B cell (primary cell): ENCODE measurements around the gene SMC1A. TPM values are rescaled to one million over a fixed set of nuclear protein-coding genes. Genes with fewer than 3 reads are reported as not detected.

Source experiments
- ATAC-seq: fragments of 200-7000 bp; cut with Tn5 transposase; one replicate; pipeline ENCODE4 v1.10.0; 2021; ENCODE audit warnings: low read depth, mild to moderate bottlenecking, moderate number of reproducible peaks, moderate library complexity
- CTCF ChIA-PET: fragments of 350-600 bp; sonication (Branson Sonifier 250); formaldehyde crosslinking; loops from one replicate; lab custom pipeline; 2021; ENCODE audit warnings: antibody characterized with exemption, inconsistent platforms; lab: Charles Lee
- POLR2A ChIA-PET: fragments of 350-600 bp; sonication (Branson Sonifier 250); formaldehyde crosslinking; loops from one replicate; lab custom pipeline; 2021; ENCODE audit warnings: antibody characterized with exemption; lab: Charles Lee
- DNase-seq: peaks from one replicate; pipeline ENCODE4 v3.0.0; 2013
- H2AFZ ChIP-seq: 2 replicates; pipeline ENCODE4 v1.6.1; 2012; ENCODE audit warnings: mild to moderate bottlenecking, low read depth, low read length; ENCODE audit not compliant: insufficient read depth, poor library complexity, severe bottlenecking
- H3K27ac ChIP-seq, 2 donors: 1 replicate in 1 of 2; 2 replicates in 1 of 2; pipeline ENCODE4 v1.5.1; 2012 to 2013; ENCODE audit warnings: low read length in 2 of 2, mild to moderate bottlenecking in 2 of 2, moderate library complexity in 1 of 2
- H3K27me3 ChIP-seq, 4 experiments: fragments of 200-600 bp in 1 of 4; sonication (generic) in 1 of 4; replicated peaks in 1 of 4; 1 replicate in 2 of 4; 2 replicates in 2 of 4; pipeline versions ENCODE4 v1.6.1 to v1.7.0; 2013 to 2016; ENCODE audit warnings: low read length in 3 of 4, mild to moderate bottlenecking in 2 of 4, mixed read lengths in 1 of 4, moderate library complexity in 1 of 4; ENCODE audit not compliant: insufficient read depth in 4 of 4, control insufficient read depth in 3 of 4; ENCODE audit errors: control extremely low read depth in 1 of 4
- H3K36me3 ChIP-seq, 2 experiments: replicated peaks in 1 of 2; 1 replicate in 1 of 2; 2 replicates in 1 of 2; pipeline versions ENCODE4 v1.6.1 to v1.7.1; 2013; ENCODE audit warnings: low read length in 1 of 2; ENCODE audit not compliant: insufficient read depth in 2 of 2, control insufficient read depth in 1 of 2; ENCODE audit errors: control extremely low read depth in 1 of 2, extremely low read depth in 1 of 2
- H3K4me1 ChIP-seq, 2 donors: fragments of 200-600 bp in 1 of 2; sonication (generic) in 1 of 2; 1 replicate in 1 of 2; 2 replicates in 1 of 2; pipeline versions ENCODE4 v1.5.1 to v1.6.1; 2013 to 2017; ENCODE audit warnings: low read length in 2 of 2; ENCODE audit not compliant: control insufficient read depth in 2 of 2, insufficient read depth in 2 of 2
- H3K4me2 ChIP-seq: replicated peaks from 2 replicates; pipeline ENCODE3; 2012; ENCODE audit warnings: mild to moderate bottlenecking, low read depth, low read length; ENCODE audit not compliant: poor library complexity, severe bottlenecking
- H3K4me3 ChIP-seq, 5 experiments: fragments of 200-600 bp in 1 of 5; sonication (generic) in 1 of 5; 1 replicate in 3 of 5; 2 replicates in 2 of 5; pipeline versions ENCODE4 v1.5.1 to v1.7.0; 2011 to 2016; ENCODE audit warnings: low read length in 4 of 5, mild to moderate bottlenecking in 4 of 5, low read depth in 2 of 5, control low read depth in 1 of 5, moderate library complexity in 1 of 5; ENCODE audit not compliant: insufficient read depth in 1 of 5; ENCODE audit errors: control extremely low read depth in 1 of 5, extremely low read depth in 1 of 5
- H3K79me2 ChIP-seq: fragments of 200-600 bp; sonication (generic); one replicate; pipeline ENCODE4 v1.6.0; 2016; ENCODE audit warnings: low read length; ENCODE audit not compliant: control insufficient read depth, insufficient read depth
- H3K9ac ChIP-seq: fragments of 200-600 bp; sonication (generic); 2 replicates; pipeline ENCODE4 v1.6.1; 2017; ENCODE audit warnings: mild to moderate bottlenecking, low read length, moderate library complexity
- H3K9me3 ChIP-seq, 3 donors: one replicate each; pipeline versions ENCODE4 v1.6.1 to v1.7.1; 2013; ENCODE audit warnings: low read length in 2 of 3; ENCODE audit not compliant: control insufficient read depth in 2 of 3, insufficient read depth in 1 of 3; ENCODE audit errors: control extremely low read depth in 1 of 3
- H4K20me1 ChIP-seq: 2 replicates; pipeline ENCODE4 v1.6.0; 2012; ENCODE audit warnings: mild to moderate bottlenecking, low read length; ENCODE audit not compliant: insufficient read depth, control insufficient read depth, poor library complexity, severe bottlenecking
- H3K27ac Mint-ChIP-seq: one replicate; pipeline ENCODE4 v1.8.0; 2021; ENCODE audit warnings: mixed read lengths
- H3K27me3 Mint-ChIP-seq: one replicate; pipeline ENCODE4 v1.8.0; 2021; ENCODE audit warnings: mixed read lengths
- H3K4me1 Mint-ChIP-seq: one replicate; pipeline ENCODE4 v1.8.0; 2021; ENCODE audit warnings: mixed read lengths
- H3K4me3 Mint-ChIP-seq: one replicate; pipeline ENCODE4 v1.8.0; 2021; ENCODE audit warnings: mixed read lengths
- H3K9me3 Mint-ChIP-seq: one replicate; pipeline ENCODE4 v1.8.0; 2022; ENCODE audit warnings: mixed read lengths; ENCODE audit not compliant: insufficient read depth
- CTCF ChIP-seq: fragments of 200-600 bp; IDR thresholded peaks from one replicate; pipeline ENCODE4 v1.8.0; 2022; ENCODE audit warnings: antibody characterized with exemption, mild to moderate bottlenecking
- EZH2 ChIP-seq: IDR thresholded peaks from 2 replicates; pipeline ENCODE4 v1.6.1; 2012; ENCODE audit warnings: borderline replicate concordance, low read depth, mild to moderate bottlenecking, moderate library complexity, low read length; ENCODE audit not compliant: insufficient read depth, poor library complexity, severe bottlenecking
- WGBS: methylation state at CpG from one replicate; pipeline ENCODE4 v1.1.5; 2013; ENCODE audit warnings: missing lambda C conversion rate; ENCODE audit not compliant: insufficient coverage; 5-methylcytosine and 5-hydroxymethylcytosine counted together
- intact Hi-C: fragments of 100-400 bp; cut with micrococcal nuclease; formaldehyde crosslinking; loops from one replicate; pipeline ENCODE4 v1.10.0; 2022
- polyA plus RNA-seq: library from polyadenylated mRNA; depleted of rRNA; stranded (reverse); fragments of >200 nt; gene quantifications from 2 replicates; pipeline ENCODE4 v1.2.3, GENCODE V29; 2012
- total RNA-seq, 2 donors: library from RNA; stranded (reverse); fragments of 120-200 nt in 1 of 2; gene quantifications; 1 replicate in 1 of 2; 2 replicates in 1 of 2; pipeline versions ENCODE4 v1.2.3 to v1.2.4, GENCODE V29; 2013 to 2022

Gene SMC1A
- total and polyA plus RNA-seq, 2 donors (not counting 1 experiment from before 2014, with no cell fraction given): 17.3 to 67.6 TPM

- peak within 1 kb of the TSS; percentile 96 for H3K27ac Mint-ChIP-seq
- Histone ChIP-seq H3K4me2 (peak within 1 kb of the TSS; percentile 78), H2AFZ (peak within 1 kb of the TSS; percentile 82), H3K9me3 (no peaks in the 10 kb centered on the region), H3K9ac (peak within 1 kb of the TSS; percentile 75), H4K20me1 (no peaks in the 10 kb centered on the region), H3K27me3 (peaks cover 0 to 5% (median 1%) of the 10 kb centered on the region in 4 experiments), H3K79me2 (peaks cover 8% of the 10 kb centered on the region), H3K4me3 (peak within 1 kb of the TSS; percentile 41 to 77 (median 70)), H3K27ac (peak within 1 kb of the TSS; percentile 74 to 88), H3K36me3 (peaks cover 0 to 14% of the 10 kb centered on the region in 2 experiments), H3K4me1 (peaks cover 11 to 16% of the 10 kb centered on the region in 2 donors)
- H3K9me3 Mint-ChIP-seq: no peaks in the 10 kb centered on the region
- WGBS: 25% methylated on average over 12 of the region's 61 CpGs
- peaks cover 7% of the 10 kb centered on the region for H3K27me3 Mint-ChIP-seq
- TF ChIP-seq EZH2 (no peak), CTCF (no peak)
- peaks cover 16% of the 10 kb centered on the region for H3K4me1 Mint-ChIP-seq
- ATAC-seq (peak; percentile 99), DNase-seq (peak; percentile 87)
- CTCF ChIA-PET: no interaction called here
- intact Hi-C loops: loop anchor here (1.0 to 10.0 kb wide), 2 partner anchors 12 to 209 kb away; partner anchors contain the start of genes KDM5C, RIBC1 and SMC1A
- H3K4me3 Mint-ChIP-seq: peak within 1 kb of the TSS; percentile 99
- POLR2A ChIA-PET: interaction anchor here (1.0 to 1.2 kb wide), 2 partner anchors 11 kb away, joined by 4 to 7 read pairs; partner anchors contain the start of genes RIBC1 and SMC1A
Observed at GRCh38 chrX:53433651-53434639, 11.5 kb upstream of the SMC1A start, which contains the start of gene HSD17B10. Gene HSD17B10 (minus strand): TSS chrX:53434370. CDS start chrX:53434345, 25 bp downstream.
